NCI-H187 (cell line): Measurements from ENCODE around the gene NLRP7.
"Not testable (repeated sequence)": the region's sequence is repeated elsewhere in the genome, so short reads cannot be mapped to it uniquely, and the experiment has no call there.

Experiments
- DNase-seq, 2 experiments: peaks; one replicate each; lab custom pipeline; 2025; lab: John Stamatoyannopoulos, UW

NLRP7 gene

DNA sequence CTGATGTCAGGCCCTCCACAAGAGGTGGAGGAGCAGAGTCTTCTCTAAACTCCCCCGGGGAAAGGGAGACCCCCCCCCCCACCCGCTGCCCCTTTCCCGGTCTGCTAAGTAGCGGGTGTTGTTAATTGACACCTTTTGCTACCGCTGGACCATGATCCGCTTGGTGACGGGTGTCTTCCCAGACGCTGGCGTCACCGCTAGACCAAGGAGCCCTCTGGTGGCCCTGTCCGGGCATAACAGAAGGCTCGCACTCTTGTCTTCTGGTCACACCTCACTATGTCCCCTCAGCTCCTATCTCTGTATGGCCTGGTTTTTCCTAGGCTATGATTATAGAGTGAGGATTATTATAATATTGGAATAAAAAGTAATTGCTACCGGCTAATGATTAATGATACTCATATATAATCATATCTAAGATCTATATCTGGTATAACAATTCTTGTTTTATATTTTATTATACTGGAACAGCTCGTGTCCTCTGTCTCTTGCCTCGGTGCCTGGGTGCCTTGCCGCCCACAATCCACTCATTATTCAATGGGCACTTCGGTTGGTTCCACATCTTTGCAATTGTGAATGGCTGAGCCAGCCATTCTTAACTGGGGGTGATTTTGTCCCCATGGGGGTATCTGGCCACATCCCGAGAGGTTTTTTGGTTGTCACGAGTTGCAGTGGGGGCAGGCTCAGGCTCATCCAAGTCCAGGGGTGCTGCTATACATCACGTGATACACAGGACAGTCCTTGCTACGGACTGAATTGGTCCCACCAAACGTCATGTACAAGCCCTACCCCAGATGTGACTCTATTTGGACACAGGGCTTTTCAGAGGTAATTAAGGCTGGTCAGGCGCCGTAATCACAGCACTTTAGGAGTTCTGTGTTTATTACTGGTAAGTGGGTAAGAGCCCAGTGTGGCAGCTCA lies 27.4 kb downstream of the NLRP7 start:
- not testable (repeated sequence) for DNase-seq

GRCh38 chr19:54918499-54918898 lies 28.8 kb downstream of the NLRP7 start:
- DNase-seq = no peak

DNA sequence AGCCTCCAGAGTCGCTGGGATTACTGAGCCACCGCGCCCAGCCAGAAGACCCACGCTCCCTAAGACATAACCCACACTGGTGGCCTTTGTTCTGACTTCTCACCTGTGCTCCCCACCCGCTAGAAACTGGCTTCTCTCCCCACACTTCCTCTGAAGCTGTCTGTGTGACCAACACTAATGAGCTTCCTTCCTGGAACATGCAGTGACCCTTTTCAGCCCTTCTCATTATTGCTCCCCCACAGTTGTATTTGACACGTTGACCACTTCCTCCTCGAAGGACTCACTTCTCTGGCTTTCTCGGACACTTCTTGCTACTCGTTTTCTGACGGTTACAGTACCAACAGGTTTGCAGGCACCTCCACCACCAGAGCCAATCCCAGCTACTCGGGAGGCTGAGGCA lies 30.5 kb downstream of the NLRP7 start:
- DNase-seq = no peak

GRCh38 chr19:54907899-54908298 lies 39.4 kb downstream of the NLRP7 start:
- not testable (repeated sequence) for DNase-seq

- DNase-seq = no peak
Observed at GRCh38 chr19:54906819-54907218, 40.5 kb downstream of the NLRP7 start.

GRCh38 chr19:54905803-54906511 lies 41.4 kb downstream of the NLRP7 start, which contains the start of gene NCR1:
TSS of gene NCR1 (plus strand) at chr19:54906148. CDS start at chr19:54906188, 40 bp downstream.
- DNase-seq = no peak

DNA sequence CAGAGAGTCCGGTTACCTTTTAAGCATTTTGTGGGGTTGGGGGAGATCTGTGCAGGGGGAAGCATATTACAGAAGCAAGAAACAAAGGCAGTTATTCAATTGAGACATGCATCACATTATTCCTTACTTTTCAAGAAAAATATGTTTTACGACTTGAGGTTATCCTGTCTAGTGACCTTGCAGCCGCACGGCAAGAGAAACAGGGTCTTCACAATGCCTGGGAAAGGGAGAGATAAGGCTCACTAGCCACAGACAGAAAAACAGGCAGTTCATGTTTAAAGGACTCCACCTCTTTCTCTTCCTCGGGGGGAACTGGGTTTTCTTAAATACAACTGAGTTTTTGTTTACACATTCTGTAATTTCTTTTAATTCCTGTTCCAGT lies 41.9 kb downstream of the NLRP7 start:
- no peak for DNase-seq

GRCh38 chr19:54904261-54904660 lies 43.1 kb downstream of the NLRP7 start:
- not testable (repeated sequence) for DNase-seq

DNA sequence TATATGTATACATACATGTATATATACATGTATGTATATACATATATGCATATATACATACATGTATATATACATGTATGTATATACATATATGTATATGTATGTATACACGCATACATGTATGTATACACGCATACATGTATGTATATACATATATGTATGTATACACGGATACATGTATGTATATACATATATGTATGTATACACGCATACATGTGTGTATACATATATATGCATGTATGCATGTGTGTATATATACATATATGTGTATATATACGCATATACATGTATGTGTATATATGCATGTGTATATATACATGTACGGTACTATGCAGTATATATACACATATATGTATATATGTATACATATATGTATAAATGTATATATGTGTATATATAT lies 44.0 kb downstream of the NLRP7 start:
- no peak for DNase-seq

DNA sequence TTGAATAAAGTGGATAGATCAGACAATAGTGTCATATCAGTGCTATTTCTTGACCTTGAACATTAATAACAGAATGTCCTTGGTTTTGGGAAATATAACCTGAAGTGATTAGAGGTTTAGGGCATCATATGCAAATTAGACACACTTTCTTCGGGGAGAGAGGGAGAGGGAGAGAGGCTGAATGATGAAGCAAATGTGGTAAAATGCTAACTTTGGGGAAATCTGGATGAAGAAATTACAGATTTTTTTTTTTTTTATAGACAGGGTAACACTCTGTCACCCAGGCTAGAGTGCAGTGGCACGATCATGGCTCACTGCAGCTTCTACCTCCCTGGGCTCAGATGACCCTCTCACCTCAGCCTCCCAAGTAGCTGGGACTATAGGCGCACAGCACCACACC lies 45.3 kb downstream of the NLRP7 start:
- DNase-seq = no peak

- DNase-seq = not testable (repeated sequence)
Observed at GRCh38 chr19:54901153-54901552, 46.2 kb downstream of the NLRP7 start.

DNA sequence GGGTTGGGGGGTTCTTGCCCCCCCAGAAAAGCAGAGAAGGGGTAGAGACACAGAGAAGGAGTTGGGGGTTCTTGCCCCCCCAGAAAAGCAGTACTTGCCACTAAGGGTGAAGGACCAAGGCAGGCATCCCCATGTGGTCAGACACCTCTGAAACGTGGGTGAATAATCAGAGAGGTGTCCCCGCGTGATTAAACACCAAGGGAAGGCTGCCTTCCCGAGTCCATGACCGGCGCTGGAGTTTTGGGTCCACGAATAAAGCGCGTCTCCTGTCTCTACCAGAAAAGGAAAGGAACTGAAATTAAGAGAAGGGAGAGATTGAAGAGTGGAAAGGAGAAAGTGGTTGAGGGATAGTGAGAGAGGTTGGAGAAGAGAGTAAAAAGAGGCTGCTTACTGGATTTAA lies 47.7 kb downstream of the NLRP7 start:
- DNase-seq = not testable (repeated sequence)

GRCh38 chr19:54898685-54899084 lies 48.6 kb downstream of the NLRP7 start:
- not testable (repeated sequence) for DNase-seq

- DNase-seq = no peak
Observed at GRCh38 chr19:54896036-54896435, 51.3 kb downstream of the NLRP7 start.

DNA sequence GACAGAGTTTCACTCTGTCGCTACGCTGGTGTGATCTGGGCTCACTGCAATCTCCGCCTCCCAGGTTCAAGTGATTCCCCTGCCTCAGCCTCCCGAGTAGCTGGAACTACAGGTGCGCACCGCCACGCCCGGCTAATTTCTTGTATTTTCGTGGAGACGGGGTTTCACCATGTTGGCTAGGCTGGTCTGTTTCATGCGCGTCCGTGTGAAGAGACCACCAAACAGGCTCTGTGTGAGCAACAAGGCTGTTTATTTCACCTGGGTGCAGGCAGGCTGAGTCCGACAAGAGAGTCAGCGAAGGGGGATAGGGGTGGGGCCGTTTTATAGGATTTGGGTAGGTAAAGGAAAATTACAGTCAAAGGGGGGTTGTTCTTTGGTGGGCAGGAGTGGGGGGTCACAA lies 53.2 kb downstream of the NLRP7 start:
- DNase-seq = not testable (repeated sequence)

GRCh38 chr19:54893406-54893805 lies 53.9 kb downstream of the NLRP7 start:
- no peak for DNase-seq

- no peak for DNase-seq
Observed at GRCh38 chr19:54889566-54889965, 57.8 kb downstream of the NLRP7 start.

DNA sequence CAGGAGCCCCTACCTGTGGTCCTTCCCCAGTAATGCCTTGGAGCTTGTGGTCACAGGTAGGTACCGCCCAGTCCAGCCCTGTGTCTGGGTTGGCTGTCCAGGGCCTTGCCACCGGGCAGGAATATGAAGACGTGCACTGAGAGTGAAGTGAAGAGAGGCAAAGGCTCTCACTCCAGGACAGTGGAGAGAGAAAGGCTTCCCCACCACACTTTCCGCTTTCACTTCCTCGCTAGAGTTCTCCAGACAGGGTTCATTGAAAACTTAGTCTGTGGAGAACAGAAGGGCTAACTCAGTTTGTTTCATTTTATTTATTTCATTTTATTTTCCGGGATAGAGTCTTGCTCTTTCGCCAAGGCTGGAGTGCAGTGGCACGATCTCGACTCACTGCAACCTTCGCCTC lies 59.1 kb downstream of the NLRP7 start:
- DNase-seq = no peak

GRCh38 chr19:54883228-54883627 lies 64.1 kb downstream of the NLRP7 start:
- DNase-seq = no peak

GRCh38 chr19:54882758-54883157 lies 64.6 kb downstream of the NLRP7 start:
- DNase-seq = no peak

GRCh38 chr19:54881884-54882283 lies 65.4 kb downstream of the NLRP7 start:
- no peak for DNase-seq

DNA sequence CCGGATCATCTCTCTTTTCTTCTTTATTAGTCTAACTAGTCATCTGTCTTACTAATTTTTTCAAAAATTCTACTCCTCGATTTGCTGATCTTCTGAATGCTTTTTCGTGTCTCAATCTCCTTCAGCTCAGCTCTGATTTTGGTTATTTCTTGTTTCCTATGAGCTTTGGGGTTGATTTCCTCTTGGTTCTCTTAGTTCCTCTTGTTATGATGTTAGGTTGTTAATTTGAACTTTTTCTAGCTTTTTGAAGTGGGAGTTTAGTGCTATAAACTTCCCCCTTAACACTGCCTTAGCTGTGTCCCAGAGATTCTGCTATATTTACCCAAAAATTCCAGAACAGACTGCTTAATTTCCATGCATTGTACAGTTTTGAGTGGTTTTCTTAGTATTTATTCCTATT lies 69.9 kb downstream of the NLRP7 start:
- DNase-seq = no peak

GRCh38 chr19:54875506-54875905 lies 71.8 kb downstream of the NLRP7 start:
- DNase-seq = no peak
